Measurements from ENCODE around the gene MFAP2. TPM values are rescaled to one million over a fixed set of nuclear protein-coding genes. Genes with fewer than 3 reads are reported as not detected.

The MFAP2 gene
- total and polyA plus RNA-seq, 2 of the 8 experiments (the other 6 are each of a cell fraction or from before 2014, with no cell fraction given), result 172 to 326 TPM

DNA sequence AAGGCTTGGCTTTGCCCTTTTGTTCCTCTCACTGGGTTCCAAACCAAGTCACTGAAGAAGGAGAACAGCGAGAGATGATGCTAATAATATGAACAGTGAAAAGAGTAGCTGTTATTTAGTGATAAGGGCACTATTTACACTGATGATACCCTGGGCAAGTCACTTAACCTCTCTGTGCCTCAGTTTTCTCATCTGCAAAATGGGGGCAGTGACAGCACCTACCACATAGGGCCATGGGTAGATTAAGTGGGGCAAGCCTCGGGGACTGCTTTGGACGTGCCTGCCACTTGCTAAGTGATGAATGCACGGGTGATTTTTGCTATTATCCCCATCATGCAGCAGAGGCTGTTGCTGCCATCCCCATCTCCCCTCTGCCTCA lies 22.1 kb upstream of the MFAP2 start:
- 94% methylated on average over 4 of the region's 4 CpGs; no CpG with 5 or more reads in 1 of the 2 experiments for WGBS, 2 experiments (ENCODE audit: extremely low coverage in 1 of 2, insufficient coverage in 1 of 2, insufficient read length in 1 of 2, insufficient replicate concordance in 2 of 2, low coverage in 1 of 2, low lambda C conversion rate in 2 of 2, missing lambda C conversion rate in 1 of 2)
- H2AFZ ChIP-seq (ENCODE audit: low read length), result no peak overlapping the region
- no peaks in the 10 kb centered on the region for H3K79me1 ChIP-seq (ENCODE audit: low read depth, low read length)
- ChIA-PET CTCF (ENCODE audit: partially characterized antibody) (interaction anchor here (0.6 to 11.4 kb wide), 11 partner anchors 10 to 77 kb away, joined by 3 to 164 read pairs (median 4); no protein-coding TSS in a partner anchor), POLR2A (ENCODE audit: partially characterized antibody) (interaction anchor here (0.6 to 2.1 kb wide), 3 partner anchors 10 to 50 kb away, joined by 3 to 5 read pairs (median 3); partner anchors contain the start of gene ATP13A2)
- no peak for DNase-seq (ENCODE audit: low read depth in 1 of 2, low spot score in 2 of 2)
- no peak overlapping the region for H2BK12ac ChIP-seq (ENCODE audit: low read depth, low read length)
- no peak overlapping the region for H3K4me2 ChIP-seq (ENCODE audit: insufficient read depth in 1 of 2, low read depth in 2 of 2, low read length in 2 of 2)
- H4K91ac ChIP-seq (replicated peaks; ENCODE audit: insufficient read length, low read length), result no peak overlapping the region
- no peak overlapping the region for H3K18ac ChIP-seq (ENCODE audit: extremely low read depth, low read length)
- H2BK5ac ChIP-seq (ENCODE audit: low read depth, low read length), result no peak overlapping the region
- H3K23me2 ChIP-seq (ENCODE audit: low read depth, low read length), result no peaks in the 10 kb centered on the region
- H3K56ac ChIP-seq (replicated peaks; ENCODE audit: insufficient read length, low read depth, low read length), result no peak overlapping the region
- no peak overlapping the region for H4K5ac ChIP-seq (ENCODE audit: insufficient read length, low read depth, low read length)
- H3K79me2 ChIP-seq (ENCODE audit: control insufficient read depth in 1 of 2, insufficient read depth in 2 of 2, low read length in 2 of 2), result no peaks in the 10 kb centered on the region; a peak in 1 of 4 replicates
- no peak overlapping the region for H3K27ac ChIP-seq (ENCODE audit: low read depth, low read length)
- no peak overlapping the region for H2BK20ac ChIP-seq (ENCODE audit: low read length)
- no peak overlapping the region for H2AK5ac ChIP-seq (ENCODE audit: low read depth, low read length)
- H3K4me3 ChIP-seq (ENCODE audit: extremely low read depth in 1 of 4, insufficient read depth in 2 of 4, low read depth in 3 of 4, low read length in 4 of 4), result no peak overlapping the region
- no peak overlapping the region for H3K9ac ChIP-seq (replicated peaks in 1 of 4; ENCODE audit: extremely low read depth in 1 of 4, low read depth in 3 of 4, low read length in 3 of 4)
- H3K4me1 ChIP-seq (replicated peaks in 1 of 4; ENCODE audit: control insufficient read depth in 3 of 4, insufficient read depth in 4 of 4, low read length in 3 of 4), result peaks cover 0 to 7% (median 4%) of the 10 kb centered on the region in 4 experiments; a peak in 3 of 7 replicates
- FAIRE-seq, result no peak
- H3K23ac ChIP-seq (ENCODE audit: insufficient read length), result no peak overlapping the region
- peaks cover 0 to 43% (median 22%) of the 10 kb centered on the region in 4 experiments; a peak in 7 of 8 replicates for H3K36me3 ChIP-seq (ENCODE audit: control insufficient read depth in 2 of 4, insufficient read depth in 4 of 4, low read length in 3 of 4)
- no peak overlapping the region for H2BK120ac ChIP-seq (replicated peaks; ENCODE audit: low read depth, low read length)
- no peaks in the 10 kb centered on the region for H3K9me3 ChIP-seq (ENCODE audit: insufficient read depth in 2 of 2, low read depth in 1 of 2, low read length in 1 of 2)
- H3K14ac ChIP-seq (ENCODE audit: insufficient read length), result no peak overlapping the region
- no peak overlapping the region for H2BK15ac ChIP-seq (ENCODE audit: low read length)
- no peak overlapping the region for H4K8ac ChIP-seq (ENCODE audit: extremely low read depth, insufficient read depth, low read length)
- no peaks in the 10 kb centered on the region for H3K27me3 ChIP-seq (replicated peaks in 1 of 4; ENCODE audit: control insufficient read depth in 3 of 4, extremely low read depth in 1 of 4, insufficient read depth in 3 of 4, low read length in 3 of 4)
- H4K20me1 ChIP-seq (replicated peaks in 1 of 2; ENCODE audit: control insufficient read depth in 1 of 2, insufficient read depth in 2 of 2, low read length in 2 of 2), result peaks cover 0 to 7% of the 10 kb centered on the region in 2 experiments
- H3K4ac ChIP-seq (replicated peaks; ENCODE audit: insufficient read length, low read depth, low read length), result no peak overlapping the region
- no peak for TF ChIP-seq KDM5A (IDR thresholded peaks at IDR 0.05; ENCODE audit: low read length)
- no peak for TF ChIP-seq SP2 (IDR thresholded peaks at IDR 0.05; ENCODE audit: low read length)
- TF ChIP-seq TCF12 (IDR thresholded peaks at IDR 0.05; ENCODE audit: low read depth, low read length), result no peak
- no peak for TF ChIP-seq RAD21 (IDR thresholded peaks at IDR 0.05 in 1 of 2, conservative IDR thresholded peaks at IDR 0.05 in 1 of 2; ENCODE audit: low read depth in 2 of 2, low read length in 2 of 2)
- TF ChIP-seq, protein P1, sequence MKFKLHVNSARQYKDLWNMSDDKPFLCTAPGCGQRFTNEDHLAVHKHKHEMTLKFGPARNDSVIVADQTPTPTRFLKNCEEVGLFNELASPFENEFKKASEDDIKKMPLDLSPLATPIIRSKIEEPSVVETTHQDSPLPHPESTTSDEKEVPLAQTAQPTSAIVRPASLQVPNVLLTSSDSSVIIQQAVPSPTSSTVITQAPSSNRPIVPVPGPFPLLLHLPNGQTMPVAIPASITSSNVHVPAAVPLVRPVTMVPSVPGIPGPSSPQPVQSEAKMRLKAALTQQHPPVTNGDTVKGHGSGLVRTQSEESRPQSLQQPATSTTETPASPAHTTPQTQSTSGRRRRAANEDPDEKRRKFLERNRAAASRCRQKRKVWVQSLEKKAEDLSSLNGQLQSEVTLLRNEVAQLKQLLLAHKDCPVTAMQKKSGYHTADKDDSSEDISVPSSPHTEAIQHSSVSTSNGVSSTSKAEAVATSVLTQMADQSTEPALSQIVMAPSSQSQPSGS (IDR thresholded peaks at IDR 0.05; ENCODE audit: low read length), result no peak
- no peak for TF ChIP-seq TAF7 (optimal IDR thresholded peaks at IDR 0.05; ENCODE audit: borderline replicate concordance, low read depth, low read length)
- no peak for TF ChIP-seq SP1 (IDR thresholded peaks at IDR 0.05; ENCODE audit: low read depth, low read length)
- TF ChIP-seq EGR1 (IDR thresholded peaks at IDR 0.05; ENCODE audit: borderline replicate concordance, low read depth, low read length), result no peak
- TF ChIP-seq, protein P2, sequence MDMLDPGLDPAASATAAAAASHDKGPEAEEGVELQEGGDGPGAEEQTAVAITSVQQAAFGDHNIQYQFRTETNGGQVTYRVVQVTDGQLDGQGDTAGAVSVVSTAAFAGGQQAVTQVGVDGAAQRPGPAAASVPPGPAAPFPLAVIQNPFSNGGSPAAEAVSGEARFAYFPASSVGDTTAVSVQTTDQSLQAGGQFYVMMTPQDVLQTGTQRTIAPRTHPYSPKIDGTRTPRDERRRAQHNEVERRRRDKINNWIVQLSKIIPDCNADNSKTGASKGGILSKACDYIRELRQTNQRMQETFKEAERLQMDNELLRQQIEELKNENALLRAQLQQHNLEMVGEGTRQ (IDR thresholded peaks at IDR 0.05; ENCODE audit: low read length), result no peak
- TF ChIP-seq EZH2 (IDR thresholded peaks at IDR 0.05; ENCODE audit: low read depth, low read length, severe bottlenecking), result no peak
- no peak for TF ChIP-seq BACH1 (IDR thresholded peaks at IDR 0.05; ENCODE audit: low read length)
